ENCODE measurements around the gene FAM43A. TPM values are rescaled to one million over a fixed set of nuclear protein-coding genes. Genes with fewer than 3 reads are reported as not detected.

The FAM43A gene
- total RNA-seq, 1 donor from 2014 or later, result 33.9 TPM

DNA sequence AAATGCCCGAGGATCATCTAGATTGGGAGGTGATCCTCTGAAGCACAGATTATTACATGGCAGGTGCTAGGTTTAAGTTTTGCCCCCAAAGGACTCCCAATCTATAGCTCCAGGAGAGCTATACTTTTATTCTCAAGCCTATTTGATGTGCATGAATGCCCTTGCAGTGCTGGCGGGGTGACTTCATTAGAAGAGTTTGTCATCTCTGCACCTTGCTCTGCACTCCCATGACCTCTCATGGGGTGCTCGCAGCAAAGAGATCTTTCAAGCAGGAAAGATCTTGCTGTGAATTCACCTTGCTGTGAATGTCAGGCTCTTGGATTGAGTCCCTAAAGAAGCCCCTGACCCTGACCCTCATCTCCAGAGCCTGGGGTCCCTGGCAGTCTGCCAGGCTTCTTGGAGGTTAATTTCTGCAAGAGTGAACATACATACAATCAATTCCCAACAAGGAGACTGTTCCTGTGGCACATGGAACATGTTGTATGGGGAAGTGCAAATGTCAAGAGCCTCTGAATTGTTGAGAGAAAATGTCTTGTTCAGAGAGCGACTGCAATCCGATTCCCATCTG is 45.9 kb downstream of the FAM43A start:
- no peak for DNase-seq (ENCODE audit: low spot score)
- intact Hi-C loops (cut with DNase I), result no loop called here

- no peak for DNase-seq (ENCODE audit: low spot score)
- intact Hi-C loops (cut with DNase I), result no loop called here
Measured at GRCh38 chr3:194732617-194733016, 46.9 kb downstream of the FAM43A start.

- intact Hi-C loops (cut with DNase I), result no loop called here
- no peak for DNase-seq (ENCODE audit: low spot score)
Measured at GRCh38 chr3:194736277-194736895, 50.7 kb downstream of the FAM43A start.

DNA sequence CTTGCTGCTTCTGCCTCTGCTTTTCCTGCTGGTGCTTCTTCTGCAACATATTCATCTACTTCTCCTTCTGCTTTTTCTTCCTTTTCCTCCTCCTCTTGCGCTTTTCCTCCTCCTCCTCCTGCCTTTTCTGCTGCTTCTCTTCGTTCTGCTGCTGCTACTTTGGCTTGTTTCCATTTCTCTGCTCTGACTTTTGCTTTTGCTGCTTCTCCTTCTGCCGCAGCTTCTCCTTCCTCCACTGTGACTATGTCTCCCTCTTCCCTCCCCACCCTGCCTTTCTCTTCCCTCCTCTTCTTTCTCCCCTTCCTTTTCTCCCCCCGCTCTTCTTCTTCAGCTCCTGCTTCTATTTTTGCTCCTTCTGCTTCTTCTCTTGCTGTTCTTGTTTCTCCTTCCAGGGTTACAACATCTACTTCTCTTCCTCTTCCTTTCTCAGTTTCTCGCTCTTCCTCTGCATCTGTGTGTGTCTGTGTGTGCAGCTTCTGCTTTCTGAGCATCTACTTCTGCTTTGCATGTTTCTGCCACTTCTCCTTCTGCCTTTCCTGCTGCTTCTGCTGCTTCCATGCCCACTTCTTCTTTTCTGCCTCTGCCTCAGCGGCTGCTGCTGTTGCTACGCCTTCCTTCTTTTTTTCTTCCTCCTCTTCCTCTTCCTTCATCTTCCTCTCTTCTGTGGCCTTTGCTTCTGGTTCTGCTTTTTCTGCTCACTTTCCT is 51.4 kb downstream of the FAM43A start:
- DNase-seq (ENCODE audit: low spot score), result no peak
- intact Hi-C loops (cut with DNase I), result no loop called here

Other genes starting within 250 kb of the FAM43A start
- 217 TPM for gene ATP13A3, start 198.9 kb upstream of the FAM43A start, total RNA-seq
- gene TMEM44, start 52.5 kb upstream of the FAM43A start, total RNA-seq, result 5.7 TPM
- gene LSG1, start 13.7 kb upstream of the FAM43A start, total RNA-seq, result 21.3 TPM